T-helper 2 cell treated with Interferon-gamma antibody and Interleukin-4, amounts not matched to agents 5 μg/mL and 100 μg/mL, for 36 hours (primary cell): ENCODE measurements around the gene PSMB5.

Experiments used
- DNase-seq: peaks from one replicate; pipeline ENCODE4 v3.0.0; 2021; ENCODE audit warnings: low spot score
- H3K27ac Mint-ChIP-seq: one replicate; pipeline ENCODE4 v1.8.0; 2021; ENCODE audit warnings: mild to moderate bottlenecking, mixed read lengths
- H3K27me3 Mint-ChIP-seq: one replicate; pipeline ENCODE4 v1.8.0; 2021; ENCODE audit warnings: low read depth, mixed read lengths
- H3K36me3 Mint-ChIP-seq: one replicate; pipeline ENCODE4 v1.8.0; 2021; ENCODE audit warnings: low read depth, mixed read lengths
- H3K4me1 Mint-ChIP-seq: one replicate; pipeline ENCODE4 v1.8.0; 2021; ENCODE audit warnings: low read depth, mixed read lengths
- H3K4me3 Mint-ChIP-seq: one replicate; pipeline ENCODE4 v1.8.0; 2022; ENCODE audit warnings: mild to moderate bottlenecking, moderate library complexity, mixed read lengths
- H3K9me3 Mint-ChIP-seq: one replicate; pipeline ENCODE4 v1.8.0; 2021; ENCODE audit warnings: mixed read lengths

Gene PSMB5

DNA sequence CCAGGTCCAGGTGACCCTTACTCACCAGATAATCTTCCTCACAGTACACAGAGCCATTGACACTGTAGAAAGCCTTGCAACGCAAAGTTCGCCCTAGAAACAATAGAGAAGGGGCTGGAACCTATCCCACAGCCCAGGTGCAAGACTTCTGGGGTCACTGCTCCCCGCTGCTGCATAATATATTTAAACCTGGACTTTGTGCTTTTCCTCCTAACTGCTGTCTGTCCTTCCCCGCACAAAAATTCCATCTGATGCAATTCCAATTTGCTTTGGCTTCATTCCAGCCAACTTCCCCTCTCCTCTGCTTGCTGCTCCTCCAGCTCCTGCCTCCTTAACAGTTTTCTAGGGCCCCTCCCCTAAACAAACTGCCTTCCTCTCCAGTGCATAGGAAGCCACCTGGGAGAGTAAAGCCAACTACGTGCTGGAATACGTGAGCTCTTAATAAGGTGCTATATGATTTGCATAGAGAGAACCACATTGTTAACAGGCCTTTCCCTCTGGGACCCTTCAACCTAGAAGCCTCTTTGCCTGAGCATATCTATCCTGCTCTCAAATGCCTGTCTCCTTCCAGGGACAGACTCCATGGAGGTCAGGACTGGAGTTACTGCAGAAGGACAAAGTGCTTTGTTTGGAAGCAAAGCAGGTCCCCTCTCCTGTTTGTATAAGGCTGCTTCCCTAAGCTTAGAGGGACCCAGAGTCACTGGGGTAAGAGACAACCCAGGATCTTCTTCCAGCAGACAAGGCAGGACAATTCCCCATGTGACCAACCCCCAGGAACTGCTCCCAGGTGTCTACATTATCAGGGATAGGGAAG lies 57.9 kb downstream of the PSMB5 start:
- Mint-ChIP-seq H3K27me3 (peaks cover 20% of the 10 kb centered on the region), H3K9me3 (no peaks in the 10 kb centered on the region), H3K4me3 (no peak overlapping the region), H3K27ac (no peak overlapping the region), H3K36me3 (no peaks in the 10 kb centered on the region), H3K4me1 (peaks cover 5% of the 10 kb centered on the region)
- no peak for DNase-seq
